Upper lobe of left lung (tissue), 4 donors: ENCODE results near the gene CRY1.

Experiments
- CTCF ChIP-seq, 6 experiments: fragments of 450-650 bp in 4 of 6; fragments of 200-600 bp in 2 of 6; sonication (generic) in 2 of 6; IDR thresholded peaks; one replicate each; pipeline ENCODE4 v1.5.1; 2016 to 2019; ENCODE audit warnings: antibody characterized with exemption in 6 of 6
- EP300 ChIP-seq, 4 donors: sonication (generic); formaldehyde crosslinking; IDR thresholded peaks; one replicate each; pipeline ENCODE4 v1.5.1; 2017; ENCODE audit warnings: antibody characterized with exemption in 4 of 4, control low read depth in 2 of 4
- POLR2A ChIP-seq, 4 donors: fragments of 450-650 bp; IDR thresholded peaks; one replicate each; pipeline ENCODE4 v1.5.1; 2016 to 2017; ENCODE audit warnings: antibody characterized with exemption in 4 of 4, mild to moderate bottlenecking in 2 of 4
- POLR2AphosphoS5 ChIP-seq, 2 donors: sonication (generic); formaldehyde crosslinking; IDR thresholded peaks; one replicate each; pipeline ENCODE4 v1.5.1; 2017; ENCODE audit warnings: antibody characterized with exemption in 2 of 2

GRCh38 chr12:107086314-107086713, 7.0 kb downstream of the CRY1 start:
- TF ChIP-seq CTCF (IDR thresholded peaks at IDR 0.05) = no peak
- no peak for TF ChIP-seq POLR2A (IDR thresholded peaks at IDR 0.05)
- TF ChIP-seq EP300 (IDR thresholded peaks at IDR 0.05) = no peak
- TF ChIP-seq POLR2AphosphoS5 (IDR thresholded peaks at IDR 0.05) = no peak
